ENCODE results near the gene PPP2R2D. TPM values are rescaled to one million over a fixed set of nuclear protein-coding genes. Genes with fewer than 3 reads are reported as not detected.

PPP2R2D gene
- total RNA-seq, 1 experiment from 2014 or later, result 33.2 TPM

DNA sequence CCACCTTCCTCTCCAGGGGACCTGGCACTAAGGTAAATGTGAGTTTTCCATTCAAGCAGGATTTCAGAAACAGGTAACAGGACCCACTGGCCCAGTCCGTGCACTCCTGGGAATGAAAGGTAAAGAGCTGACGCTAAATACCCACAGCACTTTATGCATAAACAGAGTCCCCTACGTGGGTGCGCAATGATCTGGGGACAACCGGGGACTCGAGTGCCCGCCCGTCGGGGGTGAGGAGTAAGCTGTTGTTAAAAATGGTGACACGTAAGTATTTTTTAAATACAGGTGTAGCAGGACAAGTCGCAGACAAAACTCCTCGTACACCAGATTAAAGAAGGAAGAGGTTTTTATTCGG lies 47.2 kb upstream of the PPP2R2D start (continued):
- TF ChIP-seq ESRRA (CRISPR knock-in tag; IDR thresholded peaks at IDR 0.05; ENCODE audit: borderline replicate concordance) (no peak), JUN (CRISPR knock-in tag; IDR thresholded peaks at IDR 0.05) (no peak)
- TF ChIP-seq, protein P1, sequence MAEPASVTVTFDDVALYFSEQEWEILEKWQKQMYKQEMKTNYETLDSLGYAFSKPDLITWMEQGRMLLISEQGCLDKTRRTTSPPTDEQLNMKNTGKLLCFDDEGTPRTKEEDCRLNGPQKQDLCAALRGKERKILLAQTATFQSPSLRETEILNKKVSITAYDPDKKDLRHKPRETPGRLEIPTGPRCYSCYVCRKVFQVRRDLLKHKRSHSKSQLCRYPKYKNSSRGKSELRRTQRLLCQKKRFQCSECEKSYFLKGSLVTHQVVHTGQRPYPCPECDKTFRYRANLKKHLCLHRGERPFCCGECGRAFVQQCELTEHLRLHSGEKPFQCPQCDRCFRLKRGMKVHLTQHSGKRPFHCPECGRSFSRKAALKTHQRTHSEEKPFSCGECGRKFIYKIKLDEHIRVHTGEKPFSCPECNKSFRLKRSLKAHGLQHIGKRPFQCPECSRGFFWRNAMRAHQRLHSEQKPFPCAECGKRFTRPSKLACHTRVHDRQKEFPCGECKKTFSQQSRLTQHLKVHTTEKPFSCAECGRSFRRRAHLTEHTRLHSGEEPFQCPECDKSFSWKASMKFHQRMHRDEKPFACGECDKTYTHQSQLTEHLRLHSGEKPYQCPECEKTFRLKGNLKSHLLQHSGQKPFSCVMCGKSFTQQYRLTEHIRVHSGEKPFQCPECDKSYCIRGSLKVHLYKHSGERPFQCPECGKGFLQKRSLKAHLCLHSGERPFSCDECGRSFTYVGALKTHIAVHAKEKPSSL (CRISPR knock-in tag; conservative IDR thresholded peaks at IDR 0.05), result no peak

- H3K4me3 Mint-ChIP-seq, result no peak overlapping the region
- no peaks in the 10 kb centered on the region for H3K4me1 Mint-ChIP-seq
- no peaks in the 10 kb centered on the region for H3K36me3 Mint-ChIP-seq
- no peak for ATAC-seq
- no peak for DNase-seq (ENCODE audit: low spot score)
- CTCF ChIA-PET, result interaction anchor here (1.3 kb wide), 1 partner anchor 20 kb away, joined by 3 read pairs; no protein-coding TSS in a partner anchor
- POLR2A ChIA-PET, result no interaction called here
- H3K9me3 Mint-ChIP-seq, result peaks cover 4% of the 10 kb centered on the region; the same call in 1 of the 2 replicates
- TF ChIP-seq NFATC4 (CRISPR knock-in tag; IDR thresholded peaks at IDR 0.05), result no peak
- TF ChIP-seq JAZF1 (CRISPR knock-in tag; IDR thresholded peaks at IDR 0.05), result no peak
- TF ChIP-seq ETV6 (CRISPR knock-in tag; IDR thresholded peaks at IDR 0.05), result no peak
- no peak for TF ChIP-seq ZNF281 (CRISPR knock-in tag; IDR thresholded peaks at IDR 0.05)
- TF ChIP-seq, protein P2, sequence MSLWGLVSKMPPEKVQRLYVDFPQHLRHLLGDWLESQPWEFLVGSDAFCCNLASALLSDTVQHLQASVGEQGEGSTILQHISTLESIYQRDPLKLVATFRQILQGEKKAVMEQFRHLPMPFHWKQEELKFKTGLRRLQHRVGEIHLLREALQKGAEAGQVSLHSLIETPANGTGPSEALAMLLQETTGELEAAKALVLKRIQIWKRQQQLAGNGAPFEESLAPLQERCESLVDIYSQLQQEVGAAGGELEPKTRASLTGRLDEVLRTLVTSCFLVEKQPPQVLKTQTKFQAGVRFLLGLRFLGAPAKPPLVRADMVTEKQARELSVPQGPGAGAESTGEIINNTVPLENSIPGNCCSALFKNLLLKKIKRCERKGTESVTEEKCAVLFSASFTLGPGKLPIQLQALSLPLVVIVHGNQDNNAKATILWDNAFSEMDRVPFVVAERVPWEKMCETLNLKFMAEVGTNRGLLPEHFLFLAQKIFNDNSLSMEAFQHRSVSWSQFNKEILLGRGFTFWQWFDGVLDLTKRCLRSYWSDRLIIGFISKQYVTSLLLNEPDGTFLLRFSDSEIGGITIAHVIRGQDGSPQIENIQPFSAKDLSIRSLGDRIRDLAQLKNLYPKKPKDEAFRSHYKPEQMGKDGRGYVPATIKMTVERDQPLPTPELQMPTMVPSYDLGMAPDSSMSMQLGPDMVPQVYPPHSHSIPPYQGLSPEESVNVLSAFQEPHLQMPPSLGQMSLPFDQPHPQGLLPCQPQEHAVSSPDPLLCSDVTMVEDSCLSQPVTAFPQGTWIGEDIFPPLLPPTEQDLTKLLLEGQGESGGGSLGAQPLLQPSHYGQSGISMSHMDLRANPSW (CRISPR knock-in tag; conservative IDR thresholded peaks at IDR 0.05; ENCODE audit: low read depth), result no peak
- no peak for TF ChIP-seq ZNF232 (CRISPR knock-in tag; IDR thresholded peaks at IDR 0.05)
- TF ChIP-seq ATF3 (CRISPR knock-in tag; conservative IDR thresholded peaks at IDR 0.05), result no peak
- TF ChIP-seq NFYB (CRISPR knock-in tag; conservative IDR thresholded peaks at IDR 0.05; ENCODE audit: low read depth), result no peak
- TF ChIP-seq, protein P3, sequence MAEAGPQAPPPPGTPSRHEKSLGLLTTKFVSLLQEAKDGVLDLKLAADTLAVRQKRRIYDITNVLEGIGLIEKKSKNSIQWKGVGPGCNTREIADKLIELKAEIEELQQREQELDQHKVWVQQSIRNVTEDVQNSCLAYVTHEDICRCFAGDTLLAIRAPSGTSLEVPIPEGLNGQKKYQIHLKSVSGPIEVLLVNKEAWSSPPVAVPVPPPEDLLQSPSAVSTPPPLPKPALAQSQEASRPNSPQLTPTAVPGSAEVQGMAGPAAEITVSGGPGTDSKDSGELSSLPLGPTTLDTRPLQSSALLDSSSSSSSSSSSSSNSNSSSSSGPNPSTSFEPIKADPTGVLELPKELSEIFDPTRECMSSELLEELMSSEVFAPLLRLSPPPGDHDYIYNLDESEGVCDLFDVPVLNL (CRISPR knock-in tag; IDR thresholded peaks at IDR 0.05; ENCODE audit: borderline replicate concordance, low read depth), result no peak
- no peak for TF ChIP-seq ZNF138 (CRISPR knock-in tag; conservative IDR thresholded peaks at IDR 0.05)
- TF ChIP-seq FOXP4 (CRISPR knock-in tag; IDR thresholded peaks at IDR 0.05), result no peak
- TF ChIP-seq NR2C2 (CRISPR knock-in tag; IDR thresholded peaks at IDR 0.05), result no peak
- no peak for TF ChIP-seq RELA (CRISPR knock-in tag; IDR thresholded peaks at IDR 0.05; ENCODE audit: borderline replicate concordance)
- no peak for TF ChIP-seq IRF1 (CRISPR knock-in tag; IDR thresholded peaks at IDR 0.05)
- TF ChIP-seq, protein P1 (CRISPR knock-in tag; conservative IDR thresholded peaks at IDR 0.05), result no peak
- no peak for TF ChIP-seq SMAD4 (CRISPR knock-in tag; IDR thresholded peaks at IDR 0.05)
- TF ChIP-seq ZNF317 (CRISPR knock-in tag; IDR thresholded peaks at IDR 0.05; ENCODE audit: borderline replicate concordance, low read depth), result no peak
- no peak for TF ChIP-seq MXD4 (CRISPR knock-in tag; IDR thresholded peaks at IDR 0.05; ENCODE audit: borderline replicate concordance)
- no peak for TF ChIP-seq FOXP1 (CRISPR knock-in tag; IDR thresholded peaks at IDR 0.05; ENCODE audit: borderline replicate concordance)
- H3K27me3 Mint-ChIP-seq (ENCODE audit: low read depth), result no peaks in the 10 kb centered on the region
- no peak overlapping the region for H3K27ac Mint-ChIP-seq
Measured at GRCh38 chr10:131854579-131855335, 46.1 kb upstream of the PPP2R2D start.

Data from WTC11 (cell line).